Erythroblast (primary cell): ENCODE results near the gene CBX4.

Experiments
- GATA1 ChIP-seq: IDR thresholded peaks from 2 replicates; pipeline ENCODE4 v1.6.1; 2011; ENCODE audit warnings: low read depth, mild to moderate bottlenecking, control low read depth, low read length, moderate library complexity
- POLR2A ChIP-seq: IDR thresholded peaks from 2 replicates; pipeline ENCODE4 v1.6.1; 2011; ENCODE audit warnings: mild to moderate bottlenecking, low read length

DNA sequence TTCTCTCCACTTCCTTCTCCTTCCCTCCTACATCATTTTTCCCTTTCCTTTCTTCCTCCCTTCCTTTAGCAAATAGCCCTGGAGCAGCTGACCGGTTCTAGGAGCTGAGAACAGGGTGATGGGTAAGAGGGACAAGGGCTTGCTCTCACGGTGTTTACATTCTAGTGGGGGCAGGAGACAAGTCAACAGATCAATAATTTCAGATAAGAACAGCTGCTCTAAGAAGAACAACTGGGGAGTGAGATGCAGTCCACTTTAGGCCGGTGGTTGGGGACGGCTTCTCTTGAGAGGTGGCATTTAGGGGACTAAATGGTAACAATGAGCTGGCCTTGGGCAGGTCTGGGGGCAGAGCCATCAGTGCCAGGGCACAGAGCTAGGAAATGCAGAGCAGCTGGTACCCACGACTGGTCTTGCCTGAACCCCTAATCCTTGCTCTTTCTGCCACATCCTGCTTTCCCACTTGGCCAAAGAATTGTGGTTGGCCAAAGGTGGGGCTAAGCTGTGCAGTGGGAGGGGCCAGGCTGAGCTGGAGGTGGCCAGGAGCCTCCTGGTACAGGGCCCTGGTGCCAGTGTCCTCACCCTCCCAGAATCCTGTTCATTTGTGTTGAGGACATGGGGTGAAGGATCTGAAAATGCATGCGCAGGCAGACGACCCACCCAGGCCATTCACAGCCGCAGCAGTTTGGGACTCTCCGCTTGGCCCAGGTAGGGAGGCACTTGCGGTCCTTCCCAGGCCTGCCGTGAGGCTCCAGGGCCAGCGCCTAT is 17.7 kb downstream of the CBX4 start:
- TF ChIP-seq POLR2A (no peak), GATA1 (no peak)
